Prostate gland (tissue), 2 donors: ENCODE results near the gene COG5.

ENCODE experiments used
- CTCF ChIP-seq, 4 experiments: fragments of 200-600 bp in 2 of 4; fragments of 450-650 bp in 2 of 4; sonication (generic) in 2 of 4; IDR thresholded peaks; 1 replicate in 3 of 4; 2 replicates in 1 of 4; pipeline ENCODE4 v1.5.1; 2016 to 2019; ENCODE audit warnings: antibody characterized with exemption in 4 of 4, mild to moderate bottlenecking in 2 of 4, moderate library complexity in 2 of 4
- POLR2A ChIP-seq: fragments of 450-650 bp; IDR thresholded peaks from one replicate; pipeline ENCODE4 v1.6.1; 2016; ENCODE audit warnings: antibody characterized with exemption, mild to moderate bottlenecking
- POLR2AphosphoS5 ChIP-seq: sonication (generic); formaldehyde crosslinking; IDR thresholded peaks from one replicate; pipeline ENCODE4 v1.6.1; 2017; ENCODE audit warnings: antibody characterized with exemption

GRCh38 chr7:107502154-107502553, 61.6 kb downstream of the COG5 start:
- TF ChIP-seq CTCF (IDR thresholded peaks at IDR 0.05) (no peak), POLR2AphosphoS5 (no peak), POLR2A (no peak)
